ENCODE measurements around the gene DENND4B.

DNA sequence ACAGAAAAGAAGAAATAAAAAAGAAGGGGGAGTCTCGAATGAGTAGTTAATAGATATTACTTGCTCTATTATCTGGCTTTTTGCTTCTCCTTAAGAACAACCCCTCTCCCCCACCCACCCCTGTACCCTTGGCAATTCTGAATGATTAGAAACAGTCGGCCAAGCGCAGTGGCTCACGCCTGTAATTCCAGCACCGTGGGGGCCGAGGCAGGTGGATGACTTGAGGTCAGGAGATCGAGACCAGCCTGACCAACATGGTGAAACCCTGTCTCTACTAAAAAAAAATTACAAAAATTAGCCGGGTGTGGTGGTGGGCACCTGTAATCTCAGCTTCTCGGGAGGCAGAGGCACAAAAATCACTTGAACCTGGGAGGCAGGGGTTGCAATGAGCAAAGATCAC is 66.5 kb downstream of the DENND4B start:
- TF ChIP-seq POLR2A (IDR thresholded peaks at IDR 0.05; ENCODE audit: low read depth, low read length) (no peak), SUZ12 (IDR thresholded peaks at IDR 0.05; ENCODE audit: unreplicated experiment) (no peak), CREB1 (IDR thresholded peaks at IDR 0.05; ENCODE audit: low read depth) (no peak), EGR1 (IDR thresholded peaks at IDR 0.05; ENCODE audit: borderline replicate concordance in 1 of 2, low read depth in 2 of 2, low read length in 2 of 2) (no peak), RAD51 (IDR thresholded peaks at IDR 0.05) (no peak), CBFB (IDR thresholded peaks at IDR 0.05; ENCODE audit: low read depth) (no peak)
- TF ChIP-seq, protein P1, sequence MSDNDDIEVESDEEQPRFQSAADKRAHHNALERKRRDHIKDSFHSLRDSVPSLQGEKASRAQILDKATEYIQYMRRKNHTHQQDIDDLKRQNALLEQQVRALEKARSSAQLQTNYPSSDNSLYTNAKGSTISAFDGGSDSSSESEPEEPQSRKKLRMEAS (IDR thresholded peaks at IDR 0.05; ENCODE audit: low read depth, low read length): no peak

Measured in GM12878 (cell line).